CD4-positive, alpha-beta T cell treated with Interleukin-10 for 1 hour (primary cell): ENCODE results near the gene IL24.

ENCODE experiments used
- DNase-seq: peaks from one replicate; pipeline ENCODE4 v3.0.0-alpha.2; 2020

The IL24 gene

GRCh38 chr1:206905295-206906164 lies 8.3 kb downstream of the IL24 start:
- DNase-seq: no peak

- no peak for DNase-seq
Observed at GRCh38 chr1:206907304-206907991, 10.2 kb downstream of the IL24 start.

- DNase-seq: no peak
Observed at GRCh38 chr1:206908038-206908437, 10.8 kb downstream of the IL24 start.

- DNase-seq: peak; percentile 59
Observed at GRCh38 chr1:206909161-206909882, 12.1 kb downstream of the IL24 start.

GRCh38 chr1:206909883-206910318 lies 12.7 kb downstream of the IL24 start:
- DNase-seq: no peak

- peak; percentile 68 for DNase-seq
Observed at GRCh38 chr1:206911064-206911663, 13.9 kb downstream of the IL24 start.

- peak; percentile 81 for DNase-seq
Observed at GRCh38 chr1:206912445-206913095, 15.3 kb downstream of the IL24 start.

- no peak for DNase-seq
Observed at GRCh38 chr1:206913766-206914537, 16.7 kb downstream of the IL24 start.

- DNase-seq: no peak
Observed at GRCh38 chr1:206915030-206915735, 17.9 kb downstream of the IL24 start.

- no peak for DNase-seq
Observed at GRCh38 chr1:206916000-206916709, 18.9 kb downstream of the IL24 start.

- DNase-seq: no peak
Observed at GRCh38 chr1:206918076-206918475, 20.8 kb downstream of the IL24 start.

GRCh38 chr1:206921772-206922265 lies 24.6 kb downstream of the IL24 start, which contains the start of gene FCMR:
Gene FCMR (minus strand): TSS chr1:206921941. CDS start chr1:206921854, 87 bp downstream.
- DNase-seq: peak; percentile 74

- no peak for DNase-seq
Observed at GRCh38 chr1:206922524-206922923, 25.3 kb downstream of the IL24 start.

- peak; percentile 81 for DNase-seq
Observed at GRCh38 chr1:206923009-206923960, 26.0 kb downstream of the IL24 start.

GRCh38 chr1:206923961-206924557 lies 26.8 kb downstream of the IL24 start:
- peak; percentile 36 for DNase-seq

- peak; percentile 51 for DNase-seq
Observed at GRCh38 chr1:206924592-206925105, 27.4 kb downstream of the IL24 start.

GRCh38 chr1:206925106-206925736 lies 28.0 kb downstream of the IL24 start:
- peak; percentile 78 for DNase-seq

- DNase-seq: no peak
Observed at GRCh38 chr1:206926286-206926685, 29.0 kb downstream of the IL24 start.
